GM12878 (cell line): Measurements from ENCODE around the gene HSPE1. TPM values are rescaled to one million over a fixed set of nuclear protein-coding genes. Genes with fewer than 3 reads are reported as not detected.

Experiments used
- ATAC-seq: fragments of 200-7000 bp; cut with Tn5 transposase; 3 replicates; pipeline ENCODE4 v1.9.1; 2020; ENCODE audit warnings: mild to moderate bottlenecking, moderate library complexity
- BruUV-seq: library from RNA; stranded (reverse); fragments of 400-500 nt; replicated peaks from 2 replicates; lab custom pipeline; 2021; lab: Mats Ljungman, UMichigan
- CTCF ChIA-PET: fragments of 300-600 bp; sonication (Branson Sonifier 250); formaldehyde crosslinking; extraction: SDS; loops from one replicate; lab custom pipeline; 2021; ENCODE audit warnings: inconsistent platforms; lab: Yijun Ruan, JAX
- POLR2A ChIA-PET: fragments of 350-600 bp; formaldehyde crosslinking; extraction: SDS; loops from one replicate; lab custom pipeline; 2021; ENCODE audit warnings: inconsistent platforms; lab: Charles Lee
- RAD21 ChIA-PET: fragments of 300-600 bp; sonication (Branson Sonifier 250); formaldehyde crosslinking; loops from one replicate; lab custom pipeline; 2023; ENCODE audit warnings: antibody characterized with exemption; ENCODE audit not compliant: unreplicated experiment; lab: Charles Lee
- SMC1A ChIA-PET: fragments of 300-600 bp; sonication (Branson Sonifier 250); formaldehyde crosslinking; loops from one replicate; lab custom pipeline; 2023; ENCODE audit not compliant: unreplicated experiment, uncharacterized antibody; lab: Charles Lee
- DNase-seq: peaks from one replicate; pipeline ENCODE4 v3.0.0-alpha.2; 2011; ENCODE audit warnings: low read depth, low spot score
- FAIRE-seq: peaks from 3 replicates; lab custom pipeline; 2011; peaks lifted over from hg19 to GRCh38; lab: Jason Lieb, UNC
- H2AFZ ChIP-seq: 2 replicates; pipeline ENCODE4 v1.6.0; 2011; ENCODE audit warnings: low read depth, low read length, control low read depth; ENCODE audit not compliant: control insufficient read depth
- H3K27ac ChIP-seq: 2 replicates; pipeline ENCODE4 v1.5.1; 2011; ENCODE audit warnings: control low read depth; ENCODE audit not compliant: control insufficient read depth, insufficient read depth
- H3K27me3 ChIP-seq, 2 experiments: replicated peaks in 1 of 2; 2 replicates each; pipeline versions ENCODE4 v1.6.0 to v1.6.1; 2011; ENCODE audit warnings: low read length in 1 of 2; ENCODE audit not compliant: control insufficient read depth in 2 of 2, insufficient read depth in 2 of 2
- H3K36me3 ChIP-seq, 2 experiments: 2 replicates each; pipeline ENCODE4 v1.5.1; 2011; ENCODE audit warnings: low read length in 1 of 2; ENCODE audit not compliant: control insufficient read depth in 2 of 2, insufficient read depth in 2 of 2
- H3K4me1 ChIP-seq: 2 replicates; pipeline ENCODE4 v1.6.1; 2011; ENCODE audit warnings: mild to moderate bottlenecking, low read length, moderate library complexity, mixed read lengths; ENCODE audit not compliant: control insufficient read depth, insufficient read depth
- H3K4me2 ChIP-seq: 2 replicates; pipeline ENCODE4 v1.6.0; 2011; ENCODE audit warnings: control low read depth; ENCODE audit not compliant: control insufficient read depth, insufficient read depth
- H3K4me3 ChIP-seq: fragments of 200-600 bp; sonication (generic); 2 replicates; pipeline ENCODE4 v1.5.1; 2016
- H3K79me2 ChIP-seq: 2 replicates; pipeline ENCODE4 v1.6.0; 2011; ENCODE audit warnings: low read length; ENCODE audit not compliant: control insufficient read depth, insufficient read depth
- H3K9ac ChIP-seq: 2 replicates; pipeline ENCODE4 v1.8.0; 2011; ENCODE audit warnings: low read length, control low read depth, mixed read lengths; ENCODE audit not compliant: control insufficient read depth, insufficient read depth
- H3K9me3 ChIP-seq: replicated peaks from 3 replicates; pipeline ENCODE4 v1.5.1; 2011; ENCODE audit warnings: mild to moderate bottlenecking, low read length; ENCODE audit not compliant: control insufficient read depth, insufficient read depth
- H4K20me1 ChIP-seq: 2 replicates; pipeline ENCODE4 v1.6.0; 2011; ENCODE audit not compliant: control insufficient read depth, insufficient read depth
- ATF3 ChIP-seq: IDR thresholded peaks from 2 replicates; pipeline ENCODE4 v1.6.1; 2011; ENCODE audit warnings: low read depth, mild to moderate bottlenecking, low read length, moderate library complexity, borderline replicate concordance; ENCODE audit errors: extremely low read depth
- ATF7 ChIP-seq: fragments of 450-650 bp; IDR thresholded peaks from 2 replicates; pipeline ENCODE4 v1.6.1; 2016; ENCODE audit warnings: low read depth, mild to moderate bottlenecking
- JUND ChIP-seq: IDR thresholded peaks from 2 replicates; pipeline ENCODE4 v1.6.1; 2012; ENCODE audit warnings: low read depth, mild to moderate bottlenecking, low read length, improper control_type of control experiment, moderate library complexity
- POLR2AphosphoS5 ChIP-seq: IDR thresholded peaks from 2 replicates; pipeline ENCODE4 v1.6.1; 2011; ENCODE audit warnings: mild to moderate bottlenecking, low read length, inconsistent platforms
- ZNF622 ChIP-seq: fragments of 450-650 bp; IDR thresholded peaks from 2 replicates; pipeline ENCODE4 v1.6.1; 2017; ENCODE audit warnings: mild to moderate bottlenecking, inconsistent platforms
- WGBS: methylation state at CpG from one replicate; pipeline ENCODE4 v1.1.6; 2016; ENCODE audit warnings: low lambda C conversion rate; ENCODE audit not compliant: insufficient replicate concordance, insufficient coverage; ENCODE audit errors: missing lambda C conversion rate; 5-methylcytosine and 5-hydroxymethylcytosine counted together
- in situ Hi-C: fragments of 300-500 bp; cut with MboI; formaldehyde crosslinking; loops from 9 replicates; pipeline ENCODE4 v1.14.3; 2018; ENCODE audit warnings: mixed read lengths
- intact Hi-C: fragments of 100-400 bp; cut with micrococcal nuclease; formaldehyde crosslinking; loops from one replicate; pipeline ENCODE4 v1.14.2; 2022; ENCODE audit not compliant: unreplicated experiment
- polyA plus RNA-seq, 11 experiments: library from polyadenylated mRNA; depleted of rRNA in 4 of 11; unstranded in 6 of 11; stranded (reverse) in 5 of 11; fragments of >200 nt; fragmentation: Nextera tagmentation in 4 of 11; fragmentation: Illumina TruSeq in 1 of 11; extraction: Ambion mirVana in 4 of 11; extraction: Trizol in 1 of 11; gene quantifications; 1 replicate in 1 of 11; 2 replicates in 10 of 11; pipeline versions ENCODE4 v1.2.1 to v1.2.3, GENCODE V29; 2011 to 2016; ENCODE audit warnings: inconsistent platforms in 2 of 11, missing spikeins in 2 of 11, low read depth in 1 of 11
- total RNA-seq, 4 experiments: library from RNA; depleted of rRNA in 3 of 4; stranded (reverse); fragments of >200 nt in 3 of 4; fragmentation: Illumina TruSeq in 1 of 4; extraction: Trizol in 1 of 4; gene quantifications; 2 replicates each; pipeline versions ENCODE4 v1.2.1 to v1.2.3, GENCODE V29; 2013 to 2021

Gene HSPE1
- total and polyA plus RNA-seq, 10 of the 15 experiments (the other 5 are each of a cell fraction or from before 2014, with no cell fraction given) = 180 to 1,096 (median 505) TPM

DNA sequence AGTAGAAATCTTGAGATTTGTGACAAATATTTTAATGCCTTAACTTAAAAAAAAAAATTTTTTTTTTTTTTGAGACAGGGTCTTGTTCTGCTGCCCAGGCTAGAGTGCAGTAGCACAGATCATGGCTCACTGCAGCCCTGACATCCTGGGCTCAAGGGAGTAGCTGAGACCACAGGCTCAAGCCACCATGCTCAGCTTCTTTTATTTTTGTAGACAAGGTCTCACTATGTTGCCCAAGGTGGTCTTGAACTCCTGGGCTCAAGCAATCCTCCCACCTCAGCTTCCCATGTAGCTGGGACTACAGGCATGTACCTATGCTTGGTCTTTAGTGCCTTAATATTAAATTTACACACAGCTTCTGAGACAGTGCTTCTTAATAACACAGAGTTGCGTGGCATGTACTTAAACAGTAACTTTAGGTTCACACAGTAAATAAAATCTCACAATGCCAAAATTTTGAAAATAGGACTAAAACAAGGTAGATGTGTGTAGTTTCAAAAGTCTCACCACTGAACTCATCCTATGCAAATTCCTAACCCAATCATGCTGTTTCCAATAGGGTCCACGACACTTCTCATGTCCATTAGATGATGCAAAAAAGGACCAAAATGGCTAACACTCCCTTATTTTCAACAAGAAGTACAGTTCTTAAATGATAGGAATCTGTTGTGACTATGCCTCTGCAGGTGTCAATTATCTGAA, 4.6 kb upstream of the HSPE1 start:
- no peaks in the 10 kb centered on the region for H4K20me1 ChIP-seq
- in situ Hi-C loops = no loop called here

DNA sequence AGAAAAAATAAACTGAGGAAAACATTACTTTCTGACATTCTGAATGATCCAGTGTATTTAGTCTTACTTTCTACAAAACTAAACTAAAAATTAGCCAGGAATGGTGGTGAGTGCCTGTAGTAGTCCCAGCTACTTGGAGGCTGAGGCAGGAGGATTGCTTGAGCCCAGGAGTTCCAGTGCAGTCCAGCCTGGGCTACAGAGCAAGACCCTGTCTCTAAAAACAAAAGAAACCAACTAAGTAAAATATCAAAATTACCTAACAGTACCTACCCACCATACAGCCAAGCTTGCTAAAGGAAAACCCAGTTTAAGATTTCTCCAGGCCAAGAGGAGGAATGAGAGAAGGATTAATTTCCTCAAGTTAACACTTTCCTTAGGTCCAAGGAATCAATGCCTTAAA, 3.5 kb upstream of the HSPE1 start:
- in situ Hi-C loops (no loop called here), intact Hi-C loops (loop anchor here (2.0 to 5.0 kb wide), 3 partner anchors 68 to 281 kb away; no protein-coding TSS in a partner anchor)
- Histone ChIP-seq H3K36me3 (peaks cover 8 to 39% of the 10 kb centered on the region in 2 experiments), H3K4me2 (peak overlapping the region; percentile 93), H3K27me3 (no peaks in the 10 kb centered on the region), H3K4me3 (peak overlapping the region; percentile 88), H3K79me2 (peaks cover 90% of the 10 kb centered on the region), H3K4me1 (peaks cover 13% of the 10 kb centered on the region), H2AFZ (no peak overlapping the region), H3K27ac (peak overlapping the region; percentile 24; the same call in 1 of the 2 replicates), H3K9me3 (no peaks in the 10 kb centered on the region), H3K9ac (peak overlapping the region; percentile 58), H4K20me1 (no peaks in the 10 kb centered on the region)
- ATAC-seq (no peak), FAIRE-seq (no peak), DNase-seq (no peak)
- TF ChIP-seq JUND (no peak), POLR2AphosphoS5 (peak; percentile 46; the same call in 1 of the 2 replicates), ZNF622 (no peak), ATF3 (no peak)
- POLR2A ChIA-PET = interaction anchor here (1.0 to 12.1 kb wide), 5 partner anchors 12 to 62 kb away, joined by 3 to 156 read pairs (median 5); partner anchors contain the start of genes COQ10B, MOB4 and SF3B1
- SMC1A ChIA-PET = interaction anchor here (0.6 to 1.4 kb wide), 8 partner anchors 9 to 748 kb away, joined by 3 to 6 read pairs (median 4); partner anchors contain the start of gene SF3B1
- BruUV-seq = no TSS peak
- CTCF ChIA-PET = interaction anchor here (0.6 to 1.5 kb wide), 2 partner anchors 65 to 85 kb away, joined by 3 to 4 read pairs; no protein-coding TSS in a partner anchor
- RAD21 ChIA-PET = interaction anchor here (0.6 to 4.2 kb wide), 7 partner anchors 40 to 209 kb away, joined by 3 to 22 read pairs (median 3); partner anchors contain the start of genes COQ10B and MARS2

More for the DNA sequence above, 4.6 kb upstream of the HSPE1 start:
- peaks cover 83% of the 10 kb centered on the region for H3K79me2 ChIP-seq
- RAD21 ChIA-PET = interaction anchor here (0.8 to 1.4 kb wide), 5 partner anchors 39 to 112 kb away, joined by 3 to 5 read pairs (median 4); partner anchors contain the start of gene COQ10B
- intact Hi-C loops = loop anchor here (2.0 to 5.0 kb wide), 3 partner anchors 67 to 282 kb away; no protein-coding TSS in a partner anchor
- SMC1A ChIA-PET = interaction anchor here (1.1 to 1.4 kb wide), 5 partner anchors 18 to 104 kb away, joined by 3 to 6 read pairs (median 4); partner anchors contain the start of genes MOB4 and SF3B1
- H3K4me2 ChIP-seq = peak overlapping the region; percentile 93
- 56% methylated on average over 2 of the region's 2 CpGs for WGBS
- no peaks in the 10 kb centered on the region for H3K27me3 ChIP-seq
- H3K9me3 ChIP-seq = no peaks in the 10 kb centered on the region
- CTCF ChIA-PET = interaction anchor here (1.1 kb wide), 2 partner anchors 217 to 219 kb away, joined by 3 to 4 read pairs; no protein-coding TSS in a partner anchor
- FAIRE-seq (no peak), ATAC-seq (no peak), DNase-seq (no peak)
- no peak for TF ChIP-seq JUND
- no peak for TF ChIP-seq ATF7
- H3K36me3 ChIP-seq = peaks cover 8 to 47% of the 10 kb centered on the region in 2 experiments
- no peak overlapping the region for H3K27ac ChIP-seq
- peaks cover 13% of the 10 kb centered on the region for H3K4me1 ChIP-seq
- H3K9ac ChIP-seq = no peak overlapping the region; the same call in 1 of the 2 replicates
- no peak overlapping the region for H2AFZ ChIP-seq
- no TSS peak for BruUV-seq
- POLR2A ChIA-PET = interaction anchor here (0.7 to 12.1 kb wide), 4 partner anchors 19 to 599 kb away, joined by 3 to 156 read pairs (median 6); partner anchors contain the start of genes COQ10B, MOB4 and SF3B1
- H3K4me3 ChIP-seq = peak overlapping the region; percentile 88
